A549 (cell line): Measurements from ENCODE around the gene PNMA5. TPM values are rescaled to one million over a fixed set of nuclear protein-coding genes. Genes with fewer than 3 reads are reported as not detected.

Experiments used
- ATAC-seq, 2 experiments: fragments of 200-7000 bp in 1 of 2; fragments of >200 bp in 1 of 2; cut with Nextera tagmentation in 1 of 2; cut with Tn5 transposase in 1 of 2; 3 replicates each; pipeline versions ENCODE4 v1.8.0 to v1.9.1; 2018 to 2020; ENCODE audit warnings: mild to moderate bottlenecking in 1 of 2, moderate library complexity in 1 of 2
- CTCF ChIA-PET: fragments of 300-600 bp; sonication (Branson Sonifier 250); formaldehyde crosslinking; extraction: SDS; loops from one replicate; lab custom pipeline; 2021; ENCODE audit warnings: antibody characterized with exemption, inconsistent platforms; lab: Yijun Ruan, JAX
- POLR2A ChIA-PET: fragments of 350-600 bp; formaldehyde crosslinking; extraction: SDS; loops from one replicate; lab custom pipeline; 2021; ENCODE audit warnings: antibody characterized with exemption, inconsistent platforms; lab: Yijun Ruan, JAX
- DNase-seq, 2 experiments: peaks; one replicate each; pipeline versions ENCODE4 v3.0.0 to v3.0.0-alpha.2; 2011 to 2016; ENCODE audit warnings: low read depth in 1 of 2, low spot score in 1 of 2
- FAIRE-seq: peaks from 2 replicates; lab custom pipeline; 2011; peaks lifted over from hg19 to GRCh38; lab: Jason Lieb, UNC
- H3K27ac ChIP-seq, 2 experiments: fragments of >200 bp; sonication (Bioruptor Twin); formaldehyde crosslinking; 3 replicates each; pipeline ENCODE4 v1.5.1; 2016 to 2017
- H3K4me1 ChIP-seq: fragments of >200 bp; sonication (Bioruptor Twin); formaldehyde crosslinking; 3 replicates; pipeline ENCODE4 v1.6.1; 2016
- H3K4me2 ChIP-seq: fragments of >200 bp; sonication (Bioruptor Twin); formaldehyde crosslinking; 3 replicates; pipeline ENCODE4 v1.6.1; 2016
- H3K4me3 ChIP-seq: fragments of >200 bp; sonication (Bioruptor Twin); formaldehyde crosslinking; 3 replicates; pipeline ENCODE4 v1.5.1; 2016
- H3K9me3 ChIP-seq: fragments of >200 bp; sonication (Bioruptor Twin); formaldehyde crosslinking; 3 replicates; pipeline ENCODE4 v1.6.1; 2016
- BCL3 ChIP-seq: fragments of >200 bp; sonication (Bioruptor Twin); formaldehyde crosslinking; IDR thresholded peaks from 3 replicates; pipeline ENCODE4 v1.6.1; 2016
- CTCF ChIP-seq: fragments of >200 bp; sonication (Bioruptor Twin); formaldehyde crosslinking; IDR thresholded peaks from 3 replicates; pipeline ENCODE4 v1.5.1; 2016
- EHMT2 ChIP-seq: fragments of 200-600 bp; sonication (generic); IDR thresholded peaks from 2 replicates; pipeline ENCODE4 v1.6.1; 2016; ENCODE audit warnings: antibody characterized with exemption, low read depth, mild to moderate bottlenecking, moderate library complexity
- ELK1 ChIP-seq: fragments of 150-350 bp; IDR thresholded peaks from 2 replicates; pipeline ENCODE4 v1.6.1; 2014; ENCODE audit warnings: low read depth, mild to moderate bottlenecking, low read length
- FOSB ChIP-seq: fragments of 250-450 bp; sonication (Bioruptor Pico); IDR thresholded peaks from 2 replicates; pipeline ENCODE4 v1.5.0; 2020; ENCODE audit warnings: mild to moderate bottlenecking, moderate library complexity
- FOSL2 ChIP-seq, 2 experiments: fragments of 450-650 bp in 1 of 2; fragments of >200 bp in 1 of 2; sonication (Bioruptor Twin) in 1 of 2; formaldehyde crosslinking; IDR thresholded peaks; 2 replicates each; pipeline versions ENCODE4 v1.5.0 to v1.6.1; 2016 to 2020; ENCODE audit warnings: mild to moderate bottlenecking in 1 of 2, moderate library complexity in 1 of 2
- HOXA7 ChIP-seq: fragments of 250-450 bp; sonication (Bioruptor Pico); IDR thresholded peaks from 2 replicates; pipeline ENCODE4 v1.5.0; 2020; ENCODE audit warnings: mild to moderate bottlenecking, moderate library complexity
- KDM5A ChIP-seq: fragments of 200-600 bp; sonication (generic); IDR thresholded peaks from 2 replicates; pipeline ENCODE4 v1.6.1; 2016; ENCODE audit warnings: antibody characterized with exemption, mild to moderate bottlenecking
- MAFK ChIP-seq: fragments of 450-650 bp; IDR thresholded peaks from 2 replicates; pipeline ENCODE4 v1.6.1; 2014; ENCODE audit not compliant: partially characterized antibody
- MAX ChIP-seq: IDR thresholded peaks from 2 replicates; pipeline ENCODE4 v1.6.1; 2012
- NPAS2 ChIP-seq: fragments of 250-450 bp; sonication (Bioruptor Pico); IDR thresholded peaks from 2 replicates; pipeline ENCODE4 v1.8.0; 2022; ENCODE audit warnings: mild to moderate bottlenecking, moderate library complexity, borderline replicate concordance
- PHF8 ChIP-seq: fragments of 200-600 bp; sonication (generic); IDR thresholded peaks from 2 replicates; pipeline ENCODE4 v1.6.1; 2016; ENCODE audit warnings: low read depth, mild to moderate bottlenecking, antibody characterized with exemption, moderate library complexity, borderline replicate concordance
- POLR2A ChIP-seq: IDR thresholded peaks from 2 replicates; pipeline ENCODE4 v1.6.1; 2012; ENCODE audit warnings: mild to moderate bottlenecking, low read length
- POLR2AphosphoS2 ChIP-seq: conservative IDR thresholded peaks from 2 replicates; pipeline ENCODE4 v1.6.1; 2012; ENCODE audit warnings: low read length, improper control_type of control experiment, inconsistent platforms
- RAD21 ChIP-seq, 2 experiments: fragments of >200 bp in 1 of 2; sonication (Bioruptor Twin) in 1 of 2; formaldehyde crosslinking in 1 of 2; IDR thresholded peaks in 1 of 2; conservative IDR thresholded peaks in 1 of 2; 2 replicates in 1 of 2; 3 replicates in 1 of 2; pipeline ENCODE4 v1.6.1; 2012 to 2018; ENCODE audit warnings: inconsistent platforms in 1 of 2
- REST ChIP-seq: fragments of 200-600 bp; sonication (generic); IDR thresholded peaks from 2 replicates; pipeline ENCODE4 v1.6.1; 2016; ENCODE audit warnings: antibody characterized with exemption, mild to moderate bottlenecking, moderate library complexity
- RFX5 ChIP-seq: fragments of 450-650 bp; IDR thresholded peaks from 2 replicates; pipeline ENCODE4 v1.7.1; 2014; ENCODE audit warnings: antibody characterized with exemption, mild to moderate bottlenecking, moderate library complexity
- SMC3 ChIP-seq: fragments of >200 bp; sonication (Bioruptor Twin); formaldehyde crosslinking; IDR thresholded peaks from 3 replicates; pipeline ENCODE4 v1.6.1; 2018; ENCODE audit warnings: inconsistent platforms
- USF2 ChIP-seq: fragments of 450-650 bp; IDR thresholded peaks from 2 replicates; pipeline ENCODE4 v1.6.1; 2014; ENCODE audit warnings: antibody characterized with exemption
- WGBS: methylation state at CpG from one replicate; pipeline ENCODE4 v1.1.6; 2017; ENCODE audit errors: missing lambda C conversion rate; 5-methylcytosine and 5-hydroxymethylcytosine counted together
- polyA plus RNA-seq, 4 experiments: library from polyadenylated mRNA; depleted of rRNA in 3 of 4; stranded (reverse); fragments of >200 nt; fragmentation: RNase III in 1 of 4; extraction: RNeasy Plus Mini Kit Qiagen cat#74134 plus additional on column Dnase treatment in 1 of 4; gene quantifications; 2 replicates in 3 of 4; 3 replicates in 1 of 4; pipeline ENCODE4 v1.2.3, GENCODE V29; 2011 to 2017

PNMA5 gene
- polyA plus RNA-seq, 2 of the 4 experiments (the other 2 are of a cell fraction): not detected

- TF ChIP-seq ELK1: no peak
- no peak for TF ChIP-seq FOSB (CRISPR knock-in tag)
- TF ChIP-seq NPAS2 (CRISPR knock-in tag): no peak
- TF ChIP-seq MAFK: no peak
- no peak for TF ChIP-seq POLR2AphosphoS2
- no peak for TF ChIP-seq CTCF
- TF ChIP-seq HOXA7 (CRISPR knock-in tag): no peak
- no peak for TF ChIP-seq BCL3
- TF ChIP-seq KDM5A: no peak
- ATAC-seq (peak in 1 of 2 experiments; percentile 24; a peak in 3 of 6 replicates), DNase-seq (no peak), FAIRE-seq (no peak)
- no peaks in the 10 kb centered on the region for H3K9me3 ChIP-seq
- H3K4me1 ChIP-seq: peaks cover 8% of the 10 kb centered on the region; the same call in 1 of the 3 replicates
- CTCF ChIA-PET: interaction anchor here (0.6 to 3.4 kb wide), 31 partner anchors 9 to 1442 kb away, joined by 3 to 23 read pairs (median 4); partner anchors contain the start of genes PLXNB3 and RENBP
- 40% methylated on average over 8 of the region's 11 CpGs for WGBS
- peak overlapping the region; percentile 85 to 96 for H3K27ac ChIP-seq
- POLR2A ChIA-PET: interaction anchor here (0.7 to 1.9 kb wide), 4 partner anchors 17 to 993 kb away, joined by 3 to 5 read pairs (median 3); partner anchors contain the start of genes DUSP9 and NAA10
- peak overlapping the region; percentile 91 for H3K4me2 ChIP-seq
- H3K4me3 ChIP-seq: peak overlapping the region; percentile 61
These were observed 51.9 kb downstream of the PNMA5 start for GRCh38 chrX:152942077-152942442.

GRCh38 chrX:152941328-152942076, 52.4 kb downstream of the PNMA5 start:
- ChIA-PET CTCF (interaction anchor here (0.6 to 3.4 kb wide), 30 partner anchors 9 to 1442 kb away, joined by 3 to 23 read pairs (median 4); partner anchors contain the start of genes PLXNB3 and RENBP), POLR2A (interaction anchor here (0.7 to 1.9 kb wide), 4 partner anchors 17 to 994 kb away, joined by 3 to 5 read pairs (median 3); partner anchors contain the start of genes DUSP9 and NAA10)
- H3K4me1 ChIP-seq: peaks cover 8% of the 10 kb centered on the region; the same call in 1 of the 3 replicates
- 0% methylated on average over 6 of the region's 70 CpGs for WGBS
- H3K4me2 ChIP-seq: peak overlapping the region; percentile 91
- DNase-seq (peak; percentile 85 to 94), FAIRE-seq (peak; percentile 98), ATAC-seq (peak; percentile 90 to 96)
- peak overlapping the region; percentile 85 to 96 for H3K27ac ChIP-seq
- H3K4me3 ChIP-seq: peak overlapping the region; percentile 62
- no peaks in the 10 kb centered on the region for H3K9me3 ChIP-seq
- no peak for TF ChIP-seq FOSL2 (IDR thresholded peaks at IDR 0.05)
- no peak for TF ChIP-seq FOSL2 (CRISPR knock-in tag; IDR thresholded peaks at IDR 0.05)
- TF ChIP-seq CTCF: peak; percentile 77
- peak; percentile 55 for TF ChIP-seq SMC3
- no peak for TF ChIP-seq EHMT2
- TF ChIP-seq REST: no peak
- TF ChIP-seq BCL3: 0 out of 3 replicates have a peak, but pooled peaks have one; percentile 45
- peak; percentile 76 to 95 for TF ChIP-seq RAD21 (conservative IDR thresholded peaks at IDR 0.05 in 1 of 2, IDR thresholded peaks at IDR 0.05 in 1 of 2)
- peak; percentile 19; the same call in 1 of the 2 replicates for TF ChIP-seq USF2
- peak; percentile 57 for TF ChIP-seq POLR2A
- 0 out of 2 replicates have a peak, but pooled peaks have one; percentile 56 for TF ChIP-seq PHF8
- peak; percentile 73 for TF ChIP-seq MAX
- no peak for TF ChIP-seq RFX5
- TF ChIP-seq KDM5A: peak; percentile 91
